Heart left ventricle (tissue), 16 donors: ENCODE measurements around the gene ITGAE. TPM values are rescaled to one million over a fixed set of nuclear protein-coding genes. Genes with fewer than 3 reads are reported as not detected.

Experiments used
- ATAC-seq, 4 donors: fragments of 200-7000 bp; cut with Tn5 transposase; one replicate each; pipeline ENCODE4 v1.9.1; 2020 to 2022; ENCODE audit warnings: moderate library complexity in 4 of 4, mild to moderate bottlenecking in 3 of 4, moderate number of reproducible peaks in 1 of 4
- DNase-seq, 5 donors: peaks; one replicate each; pipeline ENCODE4 v3.0.0-alpha.2; 2020
- H3K27ac ChIP-seq, 12 donors: fragments of 200-600 bp; sonication (generic) in 4 of 12; one replicate each; pipeline versions ENCODE4 v1.5.0 to v1.8.0; 2016 to 2022; ENCODE audit warnings: mild to moderate bottlenecking in 2 of 12
- H3K27me3 ChIP-seq, 9 donors: fragments of 200-600 bp; sonication (generic) in 2 of 9; one replicate each; pipeline versions ENCODE4 v1.5.1 to v1.8.0; 2016 to 2022; ENCODE audit warnings: mild to moderate bottlenecking in 3 of 9
- H3K36me3 ChIP-seq, 9 donors: fragments of 200-600 bp; sonication (generic) in 2 of 9; one replicate each; pipeline versions ENCODE4 v1.5.0 to v1.8.0; 2018 to 2022; ENCODE audit warnings: mild to moderate bottlenecking in 2 of 9
- H3K4me1 ChIP-seq, 12 donors: fragments of 200-600 bp; sonication (generic) in 4 of 12; one replicate each; pipeline versions ENCODE4 v1.5.0 to v1.8.0; 2016 to 2022; ENCODE audit warnings: mild to moderate bottlenecking in 3 of 12
- H3K4me3 ChIP-seq, 12 donors: fragments of 200-600 bp; sonication (generic) in 4 of 12; one replicate each; pipeline versions ENCODE4 v1.5.0 to v1.8.0; 2017 to 2022; ENCODE audit warnings: mild to moderate bottlenecking in 9 of 12, moderate library complexity in 4 of 12
- H3K9me3 ChIP-seq, 12 donors: fragments of 200-600 bp; sonication (generic) in 4 of 12; one replicate each; pipeline versions ENCODE4 v1.5.0 to v1.8.0; 2016 to 2022; ENCODE audit warnings: mild to moderate bottlenecking in 1 of 12
- CTCF ChIP-seq, 12 donors: fragments of 200-600 bp; sonication (generic) in 4 of 12; IDR thresholded peaks; one replicate each; pipeline versions ENCODE4 v1.5.0 to v1.8.0; 2018 to 2022; ENCODE audit warnings: antibody characterized with exemption in 12 of 12, mild to moderate bottlenecking in 5 of 12
- POLR2A ChIP-seq, 2 donors: fragments of 450-650 bp; IDR thresholded peaks; one replicate each; pipeline ENCODE4 v1.6.1; 2017; ENCODE audit warnings: antibody characterized with exemption in 2 of 2, mild to moderate bottlenecking in 2 of 2, moderate library complexity in 2 of 2
- WGBS, 4 donors: extraction: QIAGEN DNeasy Blood & Tissue Kit in 2 of 4; methylation state at CpG; one replicate each; pipeline versions ENCODE4 v1.1.5 to v1.1.7; 2013 to 2018; 5-methylcytosine and 5-hydroxymethylcytosine counted together
- intact Hi-C, 10 donors: fragments of 100-400 bp; cut with DNase I; formaldehyde crosslinking; loops; one replicate each; pipeline versions ENCODE4 v1.11.1 to v1.14.2; 2022
- polyA plus RNA-seq, 2 donors: library from polyadenylated mRNA; stranded (reverse); fragments of 200-250 nt; gene quantifications; one replicate each; pipeline ENCODE4 v1.2.3, GENCODE V29; 2013
- total RNA-seq, 9 donors: library from RNA; depleted of rRNA in 2 of 9; stranded (reverse); fragments of >200 nt in 2 of 9; fragmentation: NEBNext Ultra II Directional in 3 of 9; extraction: Animal tissue kit (Norgen Biotek cat#: 25700) in 3 of 9; gene quantifications; one replicate each; pipeline versions ENCODE4 v1.1.0 to v1.2.4, GENCODE V29; 2016 to 2023
- donor health status: ischemic (EF 13 %, LVEDD 7.1; RV severe dilation, severe dysfunction).
- donor health status: healthy with polysubstance abuse.
- donor health status: DM: no; HTN: yes; CAD: no.
- donor health status: DM: no; HTN: no; CAD: no.
- donor health status: ischemic (EF 25% LVEDD 6.9; RV normal size, moderate dysfunction).
- donor health status: ischemic (EF 25% LVEDD 5.7; RV mildly dilated, moderate dysfunction).
- donor health status: healthy.
- donor health status: DM: yes; HTN: yes; CAD: no.
- donor health status: ischemic (EF 35%, LVEDD 5.7; RV mildly dilated, moderate dysfunction).
- donor health status: nonischemic (EF 11% LVEDD 7.7; RV severe dilation, severe dysfunction).
- donor health status: DM: yes; HTN: yes; CAD: no.
- donor health status: PGD.
- donor health status: ischemic (EF 29% LVEDD 5.4; RV normal size, mild dysfunction).
- donor health status: nonischemic (EF 23%, LVEDD 6.1; RV moderate dilation, normal function).

The ITGAE gene
- total and polyA plus RNA-seq, 11 donors: 7.1 to 32.9 (median 15.3) TPM

- H3K27ac ChIP-seq: no peak overlapping the region
- peaks cover 0 to 5% (median 0%) of the 10 kb centered on the region in 12 donors for H3K9me3 ChIP-seq
- H3K27me3 ChIP-seq: peaks cover 0 to 40% (median 10%) of the 10 kb centered on the region in 9 donors
- H3K4me1 ChIP-seq: peaks cover 0 to 23% (median 8%) of the 10 kb centered on the region in 12 donors
- intact Hi-C loops: no loop called here
- H3K36me3 ChIP-seq: no peaks in the 10 kb centered on the region
- no peak for ATAC-seq
- no peak for TF ChIP-seq POLR2A (IDR thresholded peaks at IDR 0.05)
- TF ChIP-seq CTCF (IDR thresholded peaks at IDR 0.05): no peak
- H3K4me3 ChIP-seq: no peak overlapping the region
- DNase-seq: no peak
- WGBS, 4 donors: 53 to 62% (median 59%) methylated on average over 4 of the region's 4 CpGs
Measured at GRCh38 chr17:3693141-3693540, 107.8 kb downstream of the ITGAE start.

GRCh38 chr17:3692346-3692745 is 108.6 kb downstream of the ITGAE start:
- 82 to 89% (median 85%) methylated on average over 9 of the region's 9 CpGs for WGBS, 4 donors
- H3K4me3 ChIP-seq: no peak overlapping the region
- ATAC-seq (no peak), DNase-seq (peak in 1 of 5 donors; percentile 27)
- H3K36me3 ChIP-seq: no peaks in the 10 kb centered on the region
- no peaks in the 10 kb centered on the region for H3K9me3 ChIP-seq
- peaks cover 0 to 40% (median 10%) of the 10 kb centered on the region in 9 donors for H3K27me3 ChIP-seq
- intact Hi-C loops: no loop called here
- peaks cover 0 to 23% (median 8%) of the 10 kb centered on the region in 12 donors for H3K4me1 ChIP-seq
- TF ChIP-seq CTCF (IDR thresholded peaks at IDR 0.05): peak in 1 of 12 donors; percentile 21
- TF ChIP-seq POLR2A (IDR thresholded peaks at IDR 0.05): no peak
- no peak overlapping the region for H3K27ac ChIP-seq

GRCh38 chr17:3691617-3692067 is 109.3 kb downstream of the ITGAE start:
- intact Hi-C loops: no loop called here
- H3K4me1 ChIP-seq: peaks cover 0 to 22% (median 8%) of the 10 kb centered on the region in 12 donors
- no peaks in the 10 kb centered on the region for H3K36me3 ChIP-seq
- 73 to 78% (median 74%) methylated on average over 13 to 16 of the region's 16 CpGs for WGBS, 4 donors
- ATAC-seq: no peak
- no peak for TF ChIP-seq POLR2A (IDR thresholded peaks at IDR 0.05)
- H3K4me3 ChIP-seq: no peak overlapping the region
- no peaks in the 10 kb centered on the region for H3K9me3 ChIP-seq
- H3K27me3 ChIP-seq: peaks cover 0 to 35% (median 10%) of the 10 kb centered on the region in 9 donors
- no peak overlapping the region for H3K27ac ChIP-seq
- DNase-seq: peak in 1 of 5 donors; percentile 54

GRCh38 chr17:3690094-3690715 is 110.8 kb downstream of the ITGAE start:
- Histone ChIP-seq H3K4me3 (no peak overlapping the region), H3K36me3 (no peaks in the 10 kb centered on the region), H3K27me3 (peaks cover 0 to 23% (median 3%) of the 10 kb centered on the region in 9 donors), H3K9me3 (no peaks in the 10 kb centered on the region), H3K27ac (no peak overlapping the region), H3K4me1 (peaks cover 0 to 9% (median 1%) of the 10 kb centered on the region in 12 donors)
- ATAC-seq (peak in 1 of 4 donors; percentile 18), DNase-seq (no peak)
- TF ChIP-seq CTCF (IDR thresholded peaks at IDR 0.05) (no peak), POLR2A (IDR thresholded peaks at IDR 0.05) (no peak)
- intact Hi-C loops: no loop called here
- 68 to 82% (median 77%) methylated on average over 15 to 22 of the region's 22 CpGs for WGBS, 4 donors
